GM20431 (cell line): ENCODE measurements around the gene CERS3.

Experiments
- in situ Hi-C: fragments of 300-500 bp; cut with MseI, MboI; formaldehyde crosslinking; loops from one replicate; pipeline ENCODE4 v1.15.0; 2020; ENCODE audit warnings: low sequenced_read_pairs; ENCODE audit not compliant: unreplicated experiment

CERS3 gene

GRCh38 chr15:100394736-100395440 is 133.9 kb downstream of the CERS3 start:
- in situ Hi-C loops, result no loop called here

- in situ Hi-C loops, result no loop called here
Observed at GRCh38 chr15:100393008-100393407, 135.7 kb downstream of the CERS3 start.

DNA sequence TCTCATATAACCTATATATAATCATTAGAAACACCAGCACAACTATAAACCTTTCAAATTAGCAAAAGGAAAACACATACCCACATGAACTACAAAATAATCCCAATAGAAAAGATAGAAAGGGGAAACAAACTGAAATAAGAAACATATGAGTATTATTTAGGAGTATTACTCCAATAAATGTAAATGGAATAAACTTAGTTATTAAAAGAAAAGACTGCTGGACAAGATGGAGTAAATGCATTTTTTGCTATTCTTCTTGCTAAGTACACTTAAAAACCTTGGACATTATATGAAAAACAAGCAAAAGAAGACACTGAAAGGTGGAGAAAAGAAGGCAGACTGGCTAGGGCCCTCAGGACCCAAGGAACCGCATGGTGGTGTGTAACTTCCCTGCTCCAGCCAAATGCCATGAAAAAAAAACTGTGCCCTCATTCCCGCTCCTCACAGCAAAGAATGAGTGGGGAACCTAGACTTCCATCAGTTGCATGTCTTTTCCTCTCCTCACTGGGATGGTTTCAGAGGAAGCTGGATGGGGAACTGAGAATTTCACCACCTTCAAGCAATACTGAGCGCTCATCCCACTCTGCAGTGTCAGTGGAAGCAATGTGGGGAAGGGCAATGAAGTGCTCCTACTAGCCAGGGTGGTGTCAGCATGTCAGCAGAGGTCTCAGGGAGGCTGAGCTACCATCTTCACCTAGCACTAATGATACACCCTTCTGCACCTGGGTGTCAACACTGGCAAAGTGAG is 143.3 kb downstream of the CERS3 start:
- in situ Hi-C loops, result no loop called here

DNA sequence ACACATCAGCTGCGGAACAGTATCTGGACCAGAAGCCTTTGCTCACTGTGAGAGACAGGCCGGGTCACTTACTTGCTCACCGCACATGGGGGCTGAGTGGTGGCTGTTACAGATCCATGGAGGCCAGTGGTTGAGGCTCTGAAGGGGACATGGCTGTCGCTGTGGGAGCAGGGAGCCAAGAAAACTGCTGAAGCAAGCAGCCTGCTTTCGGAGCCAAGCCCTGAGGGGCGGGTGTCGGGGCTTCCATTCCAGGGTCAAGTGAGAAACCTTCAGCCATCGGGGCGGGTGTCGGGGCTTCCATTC is 144.7 kb downstream of the CERS3 start:
- in situ Hi-C loops, result no loop called here

DNA sequence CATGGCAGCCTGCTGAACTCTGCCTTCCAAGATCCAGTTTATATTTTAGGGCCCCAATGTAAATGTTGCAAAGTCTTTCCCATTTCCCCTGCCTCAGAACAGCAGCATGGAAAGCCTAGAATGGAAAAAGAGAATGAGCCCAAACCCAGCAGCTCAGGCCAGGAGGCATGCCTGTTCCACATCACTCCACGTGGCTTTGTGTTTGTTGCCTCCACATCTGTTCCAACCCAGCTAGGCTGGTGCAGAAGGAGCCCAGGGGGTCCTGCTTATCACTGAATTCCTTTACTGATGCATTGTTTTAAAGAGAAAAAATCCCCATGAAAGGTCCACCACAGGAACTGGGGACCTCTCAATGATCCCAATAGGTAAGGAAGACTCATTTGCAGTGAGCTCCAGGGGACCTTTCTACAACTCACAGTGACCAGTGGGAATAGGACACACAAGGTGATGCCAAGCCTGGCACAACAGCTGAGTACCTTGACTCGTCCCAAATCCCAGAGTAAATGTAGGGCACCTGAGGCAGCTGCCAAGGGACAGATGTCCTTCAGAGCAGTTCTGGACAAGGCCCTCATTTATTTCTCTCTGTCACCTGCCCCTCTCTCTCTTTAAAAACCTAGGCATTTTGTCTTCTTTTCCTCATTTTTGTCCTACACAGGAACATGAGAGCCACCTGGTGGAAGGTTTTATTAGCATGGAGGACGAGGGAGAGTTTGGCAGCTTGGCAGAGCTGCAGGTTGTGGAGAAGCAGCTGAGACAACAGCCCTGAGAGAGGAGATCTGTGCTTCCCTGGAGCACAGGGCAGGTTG is 145.2 kb downstream of the CERS3 start:
- in situ Hi-C loops, result no loop called here

GRCh38 chr15:100373942-100374341 is 154.8 kb downstream of the CERS3 start:
- in situ Hi-C loops, result no loop called here

DNA sequence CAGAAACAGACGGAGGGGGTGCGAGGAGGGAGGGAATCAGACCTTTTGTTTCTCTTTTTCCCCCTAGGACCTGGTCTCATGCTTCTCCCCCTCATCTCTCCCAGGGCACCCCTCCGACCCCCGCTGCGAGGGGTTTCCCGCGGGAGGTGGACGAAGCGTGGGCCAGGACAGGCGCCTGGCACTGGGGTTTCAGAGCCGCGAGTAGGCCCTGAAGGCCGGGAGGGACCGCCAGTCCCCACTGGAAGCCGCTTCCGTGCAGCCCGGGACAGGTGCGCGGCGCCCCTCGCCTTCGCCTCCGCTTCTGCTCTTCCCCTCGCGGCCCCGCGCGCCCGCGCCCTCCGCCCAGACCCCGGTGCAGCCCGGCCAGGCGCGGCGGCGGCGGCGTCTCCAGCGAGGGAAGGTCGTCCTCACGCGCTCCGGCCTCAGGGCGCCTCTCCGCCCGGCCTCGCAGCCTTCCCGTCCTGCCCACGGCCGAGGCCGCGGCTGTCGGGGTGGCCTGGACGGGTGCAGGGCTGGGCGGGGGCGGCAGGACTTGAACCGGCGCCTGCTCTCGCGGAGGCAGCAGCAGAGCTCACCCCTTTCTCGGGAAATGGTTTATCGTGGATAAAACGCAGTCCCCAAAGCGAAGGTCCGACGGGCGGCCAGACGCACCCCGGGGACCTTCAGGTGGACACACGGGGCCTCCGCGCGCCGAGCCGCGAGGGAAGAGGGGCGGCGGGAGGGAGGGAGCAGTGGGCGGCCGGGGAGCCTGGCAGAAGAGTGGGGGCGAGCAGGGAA is 155.4 kb downstream of the CERS3 start:
- in situ Hi-C loops, result no loop called here

DNA sequence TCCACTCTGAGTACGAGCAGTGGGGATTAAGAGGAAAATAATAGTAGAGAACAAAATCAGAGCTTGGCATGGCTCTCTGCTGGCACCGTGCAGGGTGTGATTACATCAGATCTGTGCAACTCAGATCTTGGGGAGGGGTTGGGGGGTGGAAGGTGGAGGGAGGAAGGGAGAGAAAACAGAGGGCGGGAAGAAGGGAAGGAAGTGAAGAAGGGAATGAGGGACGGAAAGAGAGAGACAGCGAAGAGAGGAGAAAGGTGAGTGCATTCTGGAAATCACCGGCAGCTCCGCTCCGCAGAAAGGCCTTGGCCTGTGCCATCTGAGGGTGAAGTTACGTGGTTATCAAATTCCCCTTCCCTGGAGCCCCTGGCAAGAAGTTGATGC is 156.0 kb downstream of the CERS3 start:
- in situ Hi-C loops, result no loop called here

GRCh38 chr15:100355342-100355741 is 173.4 kb downstream of the CERS3 start:
- in situ Hi-C loops, result no loop called here

DNA sequence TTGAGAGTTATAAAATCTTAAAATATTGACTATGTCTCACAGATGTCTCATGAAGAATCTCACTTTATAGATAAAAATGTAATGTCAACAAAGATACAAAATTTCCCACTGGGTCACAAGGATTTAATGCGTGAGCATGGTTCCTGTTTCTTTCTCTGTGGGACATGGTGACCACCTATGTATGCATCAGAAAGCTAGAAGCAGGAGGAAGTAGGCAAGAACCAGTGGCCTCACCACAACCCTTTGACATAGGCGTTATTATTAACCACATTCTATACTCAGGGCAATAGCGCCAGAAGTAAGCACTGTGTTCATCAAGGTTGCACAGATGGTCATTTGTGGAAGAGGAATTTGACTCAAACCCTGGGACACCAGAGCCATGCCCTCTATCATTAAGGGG is 175.3 kb downstream of the CERS3 start:
- in situ Hi-C loops, result no loop called here

DNA sequence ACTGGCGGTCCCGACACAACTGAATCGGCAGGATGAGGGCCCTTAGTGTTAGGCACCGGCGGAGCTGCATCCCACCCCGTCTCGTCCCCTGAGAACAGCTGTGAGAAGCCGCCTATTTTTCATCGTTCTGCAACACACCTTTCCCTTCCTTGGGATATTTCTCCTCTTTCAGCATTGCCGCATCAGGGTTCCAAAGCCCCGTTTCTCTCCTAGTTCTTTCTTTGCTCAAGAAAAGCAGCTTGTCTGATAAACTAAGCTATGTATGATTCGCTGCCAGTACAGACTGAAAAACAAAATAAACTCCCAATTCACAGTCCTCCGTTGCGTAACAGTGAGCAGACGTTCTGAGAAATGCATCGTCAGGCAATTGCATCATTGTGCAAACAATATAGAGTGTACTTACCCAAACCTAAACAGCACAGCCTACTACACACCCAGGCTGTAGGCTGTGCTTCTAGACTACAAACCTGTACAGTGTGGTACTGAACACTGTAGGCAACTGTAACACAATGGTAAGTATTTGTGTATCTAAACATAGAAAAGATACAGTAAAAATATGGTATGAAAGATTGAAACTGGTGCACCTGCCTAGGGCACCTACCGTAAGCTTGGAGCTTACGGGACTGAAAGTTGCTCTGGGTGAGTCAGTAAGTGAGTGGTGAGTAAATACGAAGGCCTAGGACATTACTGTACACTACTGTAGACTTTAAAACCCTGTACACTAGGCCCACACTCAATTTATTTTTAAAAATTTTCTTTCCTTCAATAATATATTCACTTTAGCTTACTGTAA is 178.1 kb downstream of the CERS3 start:
- in situ Hi-C loops, result no loop called here
